HS-5 (cell line): Measurements from ENCODE around the gene LRRC51.

ENCODE experiments used
- DNase-seq: peaks from one replicate; pipeline ENCODE4 v3.0.0-alpha.2; 2012; ENCODE audit warnings: low read depth

LRRC51 gene, protein sequence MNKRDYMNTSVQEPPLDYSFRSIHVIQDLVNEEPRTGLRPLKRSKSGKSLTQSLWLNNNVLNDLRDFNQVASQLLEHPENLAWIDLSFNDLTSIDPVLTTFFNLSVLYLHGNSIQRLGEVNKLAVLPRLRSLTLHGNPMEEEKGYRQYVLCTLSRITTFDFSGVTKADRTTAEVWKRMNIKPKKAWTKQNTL

DNA sequence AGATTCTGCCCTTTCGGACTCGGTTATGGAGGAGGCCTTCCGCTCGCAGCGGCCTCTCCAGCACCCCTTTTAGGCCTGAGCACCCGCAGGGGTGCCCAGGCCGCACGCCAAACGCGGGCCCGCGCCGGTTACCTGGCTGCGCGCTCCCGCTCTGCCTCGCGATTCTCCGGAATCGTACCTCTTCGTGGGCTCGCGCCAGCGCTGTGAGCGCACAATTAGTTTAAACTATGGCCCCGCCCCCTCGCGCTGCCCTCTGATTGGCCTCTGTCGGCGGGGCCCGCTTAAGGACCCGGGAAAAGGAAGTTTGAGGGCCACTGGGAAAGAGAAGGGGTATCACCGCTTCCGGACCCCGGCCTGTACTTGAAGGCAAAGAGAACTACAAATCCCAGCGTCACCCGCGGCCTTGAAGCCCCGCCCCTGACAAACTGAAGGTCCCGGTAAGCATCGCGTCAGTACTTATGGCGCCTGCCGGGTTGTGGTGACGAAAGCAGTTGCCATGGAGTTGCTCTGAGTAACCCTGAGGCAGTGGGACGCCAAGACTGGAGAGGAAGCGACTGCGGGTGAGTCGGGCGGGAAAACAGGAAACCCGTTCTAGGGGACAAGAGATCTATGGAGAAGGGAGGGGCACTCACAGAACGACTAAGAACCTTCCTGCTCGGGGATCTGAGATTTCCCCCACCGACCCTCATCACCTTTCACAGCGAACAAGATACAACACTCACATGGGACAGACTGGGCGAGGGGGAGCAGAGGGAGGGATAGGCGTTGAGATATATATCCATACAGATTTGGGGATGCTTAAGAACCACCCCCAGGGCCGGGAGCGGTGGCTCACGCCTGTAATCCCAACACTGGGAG is at the start of gene LRRC51, which contains the start of gene NUMA1:
Gene LRRC51 (plus strand): TSS at position 525 of the 858 bp plus-strand sequence. CDS start 8,234 bp downstream, outside the sequence.
Gene NUMA1 (minus strand): TSS at position 217 of the 858 bp plus-strand sequence. CDS start 44,599 bp downstream, outside the sequence.
- peak; percentile 99 for DNase-seq

DNA sequence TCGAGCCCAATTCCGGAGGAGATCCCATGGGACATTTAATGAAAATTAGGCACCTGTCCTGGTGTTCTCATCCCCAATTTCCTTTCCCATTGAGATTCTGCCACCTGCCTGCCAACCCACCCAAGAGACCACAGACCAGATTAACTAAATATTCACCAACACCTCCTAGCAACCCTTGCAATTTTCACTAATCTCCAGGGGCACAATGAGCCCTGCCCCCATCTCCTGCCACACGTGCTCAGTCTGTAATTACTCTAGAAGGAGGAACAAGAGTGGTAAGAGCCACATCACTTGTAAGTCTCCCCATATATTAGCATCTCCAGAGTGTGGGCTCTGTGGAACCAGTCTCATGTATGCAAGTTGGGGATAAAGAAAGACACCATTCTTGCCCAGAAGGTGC is 44.0 kb upstream of the LRRC51 start:
- DNase-seq, result no peak

DNA sequence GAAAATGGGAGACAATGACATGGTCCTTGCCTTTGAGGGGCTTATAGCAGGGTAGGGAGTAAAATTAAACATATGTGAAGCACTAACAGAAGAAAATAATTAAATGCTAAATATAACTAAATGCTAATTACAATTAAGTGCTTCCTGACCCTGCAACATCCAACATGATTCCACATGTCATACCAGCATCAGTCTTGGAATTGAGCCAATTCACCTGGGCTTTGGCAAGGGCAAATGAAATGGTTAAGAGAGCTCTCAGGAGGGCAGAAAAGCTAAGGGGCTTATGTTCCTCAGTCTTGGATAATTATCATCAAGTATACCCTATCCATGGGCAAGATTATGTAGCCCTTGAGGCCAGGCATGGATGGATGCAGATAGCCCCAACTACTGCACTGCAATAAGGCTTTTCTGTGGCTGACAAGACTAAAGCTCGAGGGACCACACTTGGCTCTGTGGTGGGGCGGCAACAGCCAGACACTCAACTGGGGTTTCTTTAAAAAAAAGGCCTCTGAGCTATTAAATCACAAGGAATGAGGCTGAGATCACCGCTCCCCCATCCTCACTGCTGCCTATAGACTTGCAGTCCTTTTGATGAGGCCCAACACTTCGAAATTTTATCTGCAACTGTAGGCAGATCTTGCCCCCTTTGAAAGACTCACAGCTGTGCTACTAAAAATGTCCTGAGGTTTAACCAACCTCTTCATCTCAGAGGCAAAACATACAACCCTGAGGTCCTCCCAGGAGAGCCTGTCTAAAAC is 42.9 kb upstream of the LRRC51 start:
- DNase-seq, result no peak

DNA sequence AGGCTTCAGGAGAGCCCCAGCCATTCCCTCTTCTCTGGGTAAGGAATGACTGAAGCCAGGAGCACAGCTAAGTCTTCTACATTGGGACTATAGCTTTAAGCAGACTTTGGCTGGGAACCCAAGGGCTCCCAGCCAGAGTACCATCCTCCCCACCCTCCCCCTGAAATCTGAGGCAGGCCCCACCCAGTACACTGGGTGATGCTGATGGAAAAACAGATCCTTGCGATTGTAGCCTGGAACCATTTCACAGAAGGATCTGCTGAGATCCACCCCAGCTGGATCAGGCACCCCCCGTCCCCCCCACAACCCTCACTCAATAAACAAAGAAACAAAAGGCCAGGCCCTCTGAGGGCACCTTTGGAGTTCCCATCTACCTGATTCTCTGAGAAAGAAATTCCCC is 42.2 kb upstream of the LRRC51 start:
- DNase-seq, result no peak

DNA sequence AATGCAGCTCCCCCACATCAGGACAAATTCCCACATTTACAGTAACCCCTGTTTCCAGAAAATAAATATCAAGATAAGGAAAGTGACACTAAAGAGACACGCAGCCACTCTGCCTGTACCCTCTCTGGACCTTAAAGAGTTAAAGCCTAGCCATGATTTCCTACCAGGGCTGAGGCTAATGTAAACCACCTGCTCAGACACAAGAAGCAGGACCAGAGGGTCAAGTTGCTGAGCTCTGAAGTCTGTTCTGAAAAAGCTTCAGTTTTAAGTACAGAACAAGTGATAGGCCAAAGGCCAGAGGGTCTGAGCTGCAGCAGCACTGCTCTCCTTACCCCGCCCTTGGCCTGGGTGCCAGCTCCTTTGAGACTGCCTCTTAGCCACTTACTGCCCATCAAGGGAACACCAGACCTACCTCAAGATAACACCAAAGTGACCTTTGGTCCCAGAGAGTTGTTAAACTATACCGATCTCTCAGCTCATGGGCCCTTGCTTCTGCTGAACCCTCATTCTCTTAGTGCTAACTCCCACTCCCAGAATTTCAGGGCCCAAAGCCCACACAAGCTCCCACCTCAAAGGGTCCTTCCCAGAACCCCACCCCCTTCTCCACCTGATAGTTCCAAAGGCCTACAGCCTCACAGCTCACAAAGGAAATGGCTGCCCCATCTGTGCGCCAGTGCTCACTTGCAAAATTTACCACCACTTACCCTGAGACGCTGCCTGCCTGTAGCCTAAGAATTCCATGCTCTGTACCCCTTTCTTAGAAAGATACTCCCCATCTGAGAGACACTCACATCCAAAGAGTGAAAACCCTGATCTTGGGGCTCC is 41.4 kb upstream of the LRRC51 start:
- no peak for DNase-seq

DNA sequence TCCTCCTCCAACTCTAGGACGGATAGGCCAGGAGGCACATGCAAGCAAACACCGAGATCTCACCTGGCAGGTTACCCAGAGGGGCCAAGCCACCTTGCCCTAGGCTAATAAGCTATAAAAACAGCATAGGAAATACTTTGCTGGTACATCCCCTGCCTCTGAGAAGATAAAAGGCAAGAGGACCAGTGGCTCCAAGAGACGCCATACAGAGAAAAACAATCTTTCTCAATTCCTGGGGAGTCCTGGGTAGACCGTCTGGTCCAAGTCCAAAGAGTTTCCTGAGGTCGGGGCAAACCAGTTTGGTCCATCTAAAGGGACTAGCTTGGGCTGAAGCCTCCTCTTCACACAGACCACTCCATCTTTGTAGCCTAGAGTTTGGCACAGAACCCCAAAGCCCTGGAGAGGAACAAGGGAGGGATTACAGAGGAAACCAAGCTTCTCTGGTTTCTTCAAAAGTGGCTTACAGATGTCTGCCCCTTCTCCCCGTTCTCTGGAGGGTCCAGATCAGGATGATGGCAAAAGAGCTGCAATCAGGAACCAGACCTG is 40.7 kb upstream of the LRRC51 start:
- no peak for DNase-seq

DNA sequence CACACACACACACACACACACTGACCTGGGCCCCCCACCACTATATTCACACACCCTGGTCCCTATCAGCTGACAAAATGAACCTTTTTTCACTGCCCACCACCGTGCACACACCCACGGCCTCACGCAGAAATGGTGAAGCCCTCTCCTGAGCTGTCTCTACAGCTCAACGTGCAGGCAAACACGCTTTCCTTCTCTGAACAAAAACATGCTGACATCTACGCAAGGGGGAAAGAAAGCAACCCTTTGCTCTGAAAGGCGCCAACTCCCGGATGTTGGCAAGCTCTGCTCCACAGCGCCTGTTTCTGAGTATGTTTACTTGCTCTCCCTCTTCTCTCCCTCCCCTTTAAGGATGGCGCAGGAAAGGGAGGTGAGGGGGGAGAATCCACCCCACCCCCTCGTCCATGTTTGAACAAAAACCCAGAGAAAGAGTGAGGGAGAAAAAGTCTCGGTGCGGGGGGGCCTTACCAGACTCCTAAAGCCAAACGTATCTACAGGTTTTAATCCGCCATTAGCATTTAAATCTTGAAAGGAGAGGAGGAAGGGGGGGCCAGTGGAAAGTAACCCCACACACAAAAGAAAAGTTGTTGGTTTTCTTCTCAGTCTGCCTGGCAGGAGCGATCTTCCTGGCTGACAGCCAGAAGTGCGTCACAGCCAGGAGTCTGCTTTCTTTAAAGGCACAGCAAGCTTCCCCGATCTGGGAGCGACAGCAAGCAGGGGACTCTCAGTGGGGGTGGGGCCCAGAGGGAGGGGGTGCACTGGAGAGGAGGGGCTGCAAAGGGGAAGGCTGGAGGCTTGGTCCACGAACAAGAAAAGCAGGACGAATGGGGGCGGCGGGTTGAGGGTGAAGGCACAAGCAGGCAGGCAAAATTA is 39.9 kb upstream of the LRRC51 start:
- DNase-seq, result peak; percentile 76

DNA sequence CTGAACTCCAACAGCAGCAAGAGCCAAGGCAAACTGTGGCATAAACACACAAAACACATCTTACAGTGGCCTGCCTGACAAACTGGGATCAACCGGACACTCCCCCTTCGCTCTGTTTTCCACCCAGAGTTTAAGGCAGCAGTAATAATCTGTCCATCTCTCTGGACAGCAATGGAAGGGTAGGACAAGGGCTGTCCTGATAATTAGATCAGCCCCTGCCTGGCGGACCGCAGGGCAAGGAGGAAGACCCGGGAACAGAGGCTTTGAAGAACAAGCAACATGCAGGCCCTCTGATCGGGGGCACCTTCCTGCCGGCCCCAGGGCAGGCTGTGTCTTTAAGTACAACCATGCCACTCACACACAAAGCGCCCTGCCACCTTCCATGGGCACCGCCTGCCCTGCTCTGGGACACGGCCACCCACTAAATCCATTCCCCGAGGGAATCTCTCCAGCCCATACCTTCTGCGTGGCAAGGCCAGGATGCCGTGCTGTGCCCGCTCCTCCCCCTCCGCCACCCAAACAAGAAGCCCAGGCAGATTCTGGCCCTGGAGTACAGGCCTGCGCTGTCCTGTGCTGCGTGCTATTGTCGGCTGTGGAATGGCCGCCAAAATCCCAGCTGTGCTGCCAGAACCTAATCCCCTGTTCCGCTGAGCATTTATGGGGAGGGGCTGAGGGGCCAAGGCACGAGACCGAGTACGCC is 39.1 kb upstream of the LRRC51 start:
- no peak for DNase-seq

DNA sequence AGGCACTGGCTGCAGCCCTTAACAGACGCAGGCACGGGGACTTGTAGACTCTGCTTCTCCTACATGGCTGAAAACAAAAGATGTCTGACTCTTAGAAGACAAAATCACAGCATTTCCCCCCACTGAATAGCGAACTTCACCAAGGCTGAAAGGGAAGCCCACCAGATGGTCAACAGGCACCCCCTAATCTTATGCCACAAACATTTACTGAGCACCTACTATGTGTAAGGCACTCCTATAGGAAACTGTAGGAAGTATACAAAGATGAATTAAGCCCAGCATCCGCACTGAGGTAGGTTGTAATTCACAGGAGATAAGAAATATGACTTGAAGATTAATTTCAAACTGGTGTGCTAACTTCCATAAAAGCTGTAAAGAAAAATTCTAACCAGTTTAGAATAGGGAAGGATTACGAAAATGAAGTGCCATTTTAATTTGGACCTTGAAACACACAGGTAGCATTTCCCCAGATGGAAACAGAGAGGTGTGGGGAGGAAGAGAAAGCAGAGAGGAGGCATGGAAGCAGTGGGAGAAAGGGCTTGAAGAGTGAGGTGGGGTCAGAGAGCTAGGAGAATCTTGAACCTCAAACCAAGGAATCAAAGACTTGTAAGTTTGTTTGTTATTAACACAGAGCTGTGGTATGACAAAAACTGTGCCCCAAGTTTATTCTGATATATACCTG is 38.4 kb upstream of the LRRC51 start:
- DNase-seq, result no peak

DNA sequence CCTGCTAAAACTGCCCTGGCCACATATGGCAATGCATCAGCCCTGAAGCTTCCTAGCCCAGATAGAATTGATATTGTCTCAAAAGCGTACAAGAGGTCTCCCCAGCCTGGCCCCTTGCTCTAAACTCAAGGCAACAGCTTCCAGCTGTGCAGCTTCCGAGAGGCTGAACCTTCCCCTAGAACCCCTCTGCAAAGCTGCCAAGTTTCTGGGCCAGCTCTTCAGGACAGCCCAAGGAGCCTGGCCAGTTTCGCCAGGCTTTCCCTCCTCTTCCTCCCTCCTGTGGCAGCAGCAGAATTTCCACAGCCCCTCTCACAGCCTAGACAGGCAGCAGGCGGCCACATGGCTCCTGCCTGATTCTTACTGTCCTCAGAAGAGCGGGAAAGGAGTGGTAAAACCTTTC is 34.8 kb upstream of the LRRC51 start:
- DNase-seq, result no peak

DNA sequence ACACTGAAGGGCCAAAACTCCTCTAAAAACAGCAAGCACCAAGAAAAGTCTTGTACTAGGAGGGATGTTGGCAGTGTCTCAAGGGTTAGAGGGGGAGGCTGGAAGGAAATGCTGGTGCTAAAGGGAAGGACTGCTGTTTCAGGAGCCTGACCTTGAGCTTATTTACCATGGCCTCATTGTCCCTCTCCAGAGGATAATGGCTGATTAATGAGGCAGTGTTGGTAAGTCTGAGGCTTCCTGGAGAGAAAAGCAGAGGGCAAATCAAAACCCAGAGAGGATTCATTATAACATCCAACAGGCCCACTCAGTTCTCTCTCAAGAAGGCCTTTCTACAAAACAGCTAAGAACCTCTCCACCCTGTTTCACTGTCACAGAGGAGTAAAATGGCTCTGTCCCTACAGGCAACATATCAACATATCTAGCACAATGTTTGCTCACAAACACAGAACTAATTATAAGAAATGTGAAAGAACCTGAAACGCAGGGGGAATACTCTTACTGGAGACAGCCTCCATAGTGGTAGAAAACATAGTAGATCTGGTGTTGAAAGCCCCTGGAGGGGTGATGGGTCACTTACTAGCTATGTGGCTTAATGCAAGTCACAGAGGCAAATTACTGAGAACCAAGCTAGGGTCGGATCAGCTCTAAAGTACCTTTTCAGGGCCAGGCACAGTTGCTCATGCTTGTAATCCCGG is 31.7 kb upstream of the LRRC51 start:
- DNase-seq, result no peak

DNA sequence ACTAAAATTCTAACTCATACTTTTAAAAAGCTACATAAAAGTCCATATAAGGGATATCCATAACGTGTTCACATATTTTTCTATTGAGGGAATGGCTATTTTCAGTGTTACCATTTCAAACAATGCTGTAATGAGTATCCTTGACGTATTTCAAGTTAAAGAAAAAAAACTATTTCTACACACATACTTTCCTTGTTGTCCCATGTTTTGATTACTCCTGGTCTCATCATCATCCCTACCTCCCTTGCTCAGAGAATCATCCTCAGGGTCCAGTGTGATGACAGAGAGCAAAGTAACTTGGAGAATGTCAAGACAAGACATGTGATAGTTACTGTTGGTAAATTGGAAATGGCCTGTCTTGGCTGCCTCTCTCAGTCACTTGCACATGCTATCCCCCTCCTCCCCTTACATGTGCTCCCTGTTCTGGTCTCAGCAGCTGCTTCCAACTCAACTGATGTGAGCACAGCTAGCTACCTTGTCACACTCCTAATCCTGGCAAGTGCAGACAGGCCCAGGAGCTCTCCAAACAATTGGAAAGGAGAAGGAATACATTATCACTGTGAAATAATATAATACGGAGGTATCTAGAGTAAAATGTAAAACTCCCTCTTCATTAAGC is 22.1 kb upstream of the LRRC51 start:
- no peak for DNase-seq

DNA sequence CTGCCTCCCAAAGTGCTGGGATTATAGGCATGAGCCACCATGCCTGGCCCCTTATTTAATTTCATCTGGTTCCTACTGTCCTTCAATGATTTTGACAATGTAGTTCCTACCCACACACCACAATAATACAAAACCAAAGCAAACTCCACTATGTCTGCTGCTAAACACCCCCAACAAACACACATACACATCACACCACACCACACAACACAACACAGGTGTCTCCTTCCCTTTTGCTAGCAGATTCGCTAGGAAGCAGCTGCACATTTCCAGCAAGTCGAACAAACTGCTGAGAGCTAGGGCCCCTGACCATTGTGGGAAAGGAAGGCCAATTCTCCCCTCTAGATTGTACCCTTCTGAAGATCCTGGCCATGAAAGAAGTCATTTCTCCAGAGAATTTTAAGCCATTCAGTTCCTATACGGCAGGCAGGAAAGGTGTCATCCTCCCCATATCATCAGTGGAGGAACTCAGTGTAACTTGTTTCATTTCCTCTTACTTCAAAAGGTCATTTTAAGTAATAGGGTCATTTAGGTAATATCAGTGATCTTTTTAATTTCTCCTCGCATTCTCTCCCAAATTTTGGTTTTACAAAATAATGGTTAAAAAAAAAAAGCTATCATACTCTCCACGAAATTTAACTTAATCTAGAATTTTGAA is 18.8 kb upstream of the LRRC51 start:
- DNase-seq, result no peak

DNA sequence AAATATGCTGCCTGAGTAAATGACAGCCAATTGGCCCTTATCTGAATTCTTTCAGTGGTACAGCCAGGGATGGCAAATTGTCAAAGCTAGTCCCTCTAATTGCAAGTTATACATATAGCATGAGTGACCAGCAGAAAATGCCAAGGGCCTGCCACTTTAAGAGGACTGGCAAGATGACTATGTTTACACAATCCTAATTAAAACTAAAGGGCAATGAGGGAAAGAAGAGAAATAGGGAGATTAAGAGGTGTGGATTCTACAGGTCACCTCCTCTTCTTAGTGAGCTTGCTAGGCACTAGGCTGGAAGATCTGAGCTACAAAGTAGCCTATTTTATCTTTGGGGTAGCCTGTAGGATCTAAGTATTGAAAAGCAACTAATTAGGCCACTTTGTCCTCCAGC is 13.8 kb upstream of the LRRC51 start:
- no peak for DNase-seq

DNA sequence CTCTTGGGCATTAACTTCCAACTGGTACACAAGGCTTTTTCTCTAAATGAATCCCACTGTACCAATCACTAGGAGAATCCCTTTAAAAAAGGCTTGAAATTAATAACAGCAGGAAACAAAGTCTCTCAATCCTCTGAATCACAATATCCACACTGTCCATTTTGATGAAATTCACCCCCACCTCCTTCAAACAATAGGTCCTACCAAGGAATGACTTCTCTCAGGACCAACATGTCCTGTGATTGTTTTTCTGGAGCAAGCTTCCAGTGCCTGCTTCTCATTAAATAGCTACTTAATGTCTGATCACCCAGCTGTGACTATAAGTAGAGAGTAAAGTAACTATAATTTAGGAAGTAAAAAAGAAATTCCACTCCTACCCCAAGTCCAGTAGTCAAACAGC is 13.4 kb upstream of the LRRC51 start:
- no peak for DNase-seq

DNA sequence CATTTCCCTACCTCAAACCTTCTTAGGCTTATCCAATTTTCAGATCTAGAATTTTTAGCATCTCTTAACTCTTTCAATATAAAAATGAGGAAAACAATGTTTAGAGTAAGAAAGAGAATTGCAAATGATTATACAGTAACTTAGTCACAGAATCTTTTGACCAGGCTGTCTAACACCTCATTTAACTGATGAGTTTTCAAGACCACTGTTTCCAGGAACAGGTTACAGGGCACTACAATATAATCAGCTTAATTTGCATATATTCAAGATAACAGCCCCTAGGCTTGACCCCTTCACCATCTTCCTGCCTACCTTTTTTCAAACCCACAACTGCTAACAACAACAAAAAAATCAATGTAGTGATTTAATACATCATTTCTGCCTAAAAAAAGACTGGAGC is 13.0 kb upstream of the LRRC51 start:
- no peak for DNase-seq

DNA sequence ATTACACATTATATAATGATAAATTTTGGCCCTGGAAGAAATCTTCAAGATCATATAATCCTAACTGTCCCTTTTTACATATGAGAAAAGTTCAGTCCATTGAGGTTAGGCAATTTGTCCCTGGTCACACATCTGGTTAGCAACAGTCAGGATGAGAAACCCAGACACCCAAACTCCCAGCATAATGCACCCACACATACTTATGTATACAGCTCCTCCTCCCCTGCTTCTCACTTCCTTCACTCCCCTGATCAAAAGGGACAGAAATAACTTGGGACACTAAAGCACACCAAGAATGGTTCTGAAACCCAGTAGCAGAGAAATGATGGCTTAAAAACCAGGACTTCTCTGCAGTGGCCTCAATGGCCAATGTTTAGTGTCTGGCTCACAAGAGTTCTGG is 11.4 kb upstream of the LRRC51 start:
- DNase-seq, result no peak

DNA sequence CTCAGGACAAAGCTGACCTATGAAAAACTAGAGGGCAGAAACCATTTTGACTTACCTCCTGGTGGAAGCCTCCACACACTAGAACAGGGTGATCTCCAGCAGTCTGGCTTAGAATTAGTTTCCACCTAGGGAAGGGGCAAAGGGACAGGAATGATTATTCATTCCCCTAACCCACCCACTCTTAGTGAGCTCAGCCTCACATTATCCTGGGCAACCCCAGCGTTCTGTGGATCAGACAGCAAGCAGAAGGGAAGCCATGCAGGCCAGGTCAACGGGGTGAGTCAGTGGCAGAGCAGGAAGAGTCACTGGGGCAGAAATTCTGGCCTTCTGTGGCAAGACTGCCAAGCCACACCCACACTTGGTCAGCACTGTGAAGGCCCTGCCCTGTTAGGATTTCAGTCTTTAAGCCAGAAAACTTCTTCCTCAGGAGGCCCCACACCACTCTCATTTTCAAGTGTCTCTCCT is 10.8 kb upstream of the LRRC51 start:
- peak; percentile 76 for DNase-seq
